Lower lobe of right lung (tissue), 2 donors: Measurements from ENCODE around the gene LRRC8C. TPM values are rescaled to one million over a fixed set of nuclear protein-coding genes. Genes with fewer than 3 reads are reported as not detected.

ENCODE experiments used
- ATAC-seq, 2 donors: fragments of 200-7000 bp; cut with Tn5 transposase; one replicate each; pipeline ENCODE4 v1.9.1; 2020 to 2022; ENCODE audit warnings: mild to moderate bottlenecking in 2 of 2, moderate library complexity in 2 of 2
- DNase-seq: peaks from one replicate; pipeline ENCODE4 v3.0.0-alpha.2; 2020
- H3K27ac ChIP-seq: fragments of 200-600 bp; one replicate; pipeline ENCODE4 v1.8.0; 2022
- H3K27me3 ChIP-seq: fragments of 200-600 bp; one replicate; pipeline ENCODE4 v1.8.0; 2022; ENCODE audit warnings: low read depth
- H3K36me3 ChIP-seq: fragments of 200-600 bp; one replicate; pipeline ENCODE4 v1.8.0; 2022; ENCODE audit warnings: mild to moderate bottlenecking
- H3K4me1 ChIP-seq: fragments of 200-600 bp; one replicate; pipeline ENCODE4 v1.8.0; 2022
- H3K4me3 ChIP-seq: fragments of 200-600 bp; one replicate; pipeline ENCODE4 v1.8.0; 2022; ENCODE audit warnings: mild to moderate bottlenecking
- H3K9me3 ChIP-seq: fragments of 200-600 bp; one replicate; pipeline ENCODE4 v1.8.0; 2022
- intact Hi-C: fragments of 100-400 bp; cut with DNase I; formaldehyde crosslinking; loops from one replicate; pipeline ENCODE4 v1.11.0; 2022
- total RNA-seq: library from RNA; stranded (reverse); fragmentation: NEBNext Ultra II Directional; extraction: Animal tissue kit (Norgen Biotek cat#: 25700); gene quantifications from one replicate; pipeline ENCODE4 v1.2.1, GENCODE V29; 2021
- TF ChIP-seq, protein P1 (sequence below): fragments of 200-600 bp; IDR thresholded peaks from one replicate; pipeline ENCODE4 v1.8.0; 2022; ENCODE audit warnings: antibody characterized with exemption, mild to moderate bottlenecking
- donor health status: DM: no; HTN: yes; CAD: no; lungs with severe emphysema.

Gene LRRC8C
- total RNA-seq, 1 donor from 2014 or later: 13.0 TPM

DNA sequence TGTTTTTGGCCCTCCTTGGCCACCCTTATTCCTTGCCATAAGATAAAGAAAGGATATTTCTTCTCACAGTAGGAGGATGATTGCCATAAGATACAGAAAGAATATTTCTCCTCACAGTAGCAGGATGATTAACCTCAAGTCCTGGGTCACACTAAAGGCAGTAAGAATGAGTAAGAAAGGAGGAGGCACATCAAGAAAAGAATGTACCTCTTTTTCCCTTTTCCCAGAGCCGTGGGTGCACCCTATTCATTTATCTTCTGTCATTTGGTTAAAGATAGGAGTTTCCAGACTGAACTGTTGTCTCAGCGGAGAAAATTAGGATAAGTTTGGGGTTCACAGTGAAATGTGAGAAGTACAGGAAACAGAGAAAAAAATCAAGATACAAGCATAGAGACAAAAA lies 52.5 kb downstream of the LRRC8C start:
- Histone ChIP-seq H3K36me3 (peaks cover 8% of the 10 kb centered on the region), H3K27ac (no peak overlapping the region), H3K27me3 (no peaks in the 10 kb centered on the region), H3K9me3 (no peaks in the 10 kb centered on the region), H3K4me1 (no peaks in the 10 kb centered on the region), H3K4me3 (no peak overlapping the region)
- intact Hi-C loops: no loop called here
- no peak for DNase-seq
- no peak for ATAC-seq
- TF ChIP-seq, protein P1, sequence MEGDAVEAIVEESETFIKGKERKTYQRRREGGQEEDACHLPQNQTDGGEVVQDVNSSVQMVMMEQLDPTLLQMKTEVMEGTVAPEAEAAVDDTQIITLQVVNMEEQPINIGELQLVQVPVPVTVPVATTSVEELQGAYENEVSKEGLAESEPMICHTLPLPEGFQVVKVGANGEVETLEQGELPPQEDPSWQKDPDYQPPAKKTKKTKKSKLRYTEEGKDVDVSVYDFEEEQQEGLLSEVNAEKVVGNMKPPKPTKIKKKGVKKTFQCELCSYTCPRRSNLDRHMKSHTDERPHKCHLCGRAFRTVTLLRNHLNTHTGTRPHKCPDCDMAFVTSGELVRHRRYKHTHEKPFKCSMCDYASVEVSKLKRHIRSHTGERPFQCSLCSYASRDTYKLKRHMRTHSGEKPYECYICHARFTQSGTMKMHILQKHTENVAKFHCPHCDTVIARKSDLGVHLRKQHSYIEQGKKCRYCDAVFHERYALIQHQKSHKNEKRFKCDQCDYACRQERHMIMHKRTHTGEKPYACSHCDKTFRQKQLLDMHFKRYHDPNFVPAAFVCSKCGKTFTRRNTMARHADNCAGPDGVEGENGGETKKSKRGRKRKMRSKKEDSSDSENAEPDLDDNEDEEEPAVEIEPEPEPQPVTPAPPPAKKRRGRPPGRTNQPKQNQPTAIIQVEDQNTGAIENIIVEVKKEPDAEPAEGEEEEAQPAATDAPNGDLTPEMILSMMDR: no peak

DNA sequence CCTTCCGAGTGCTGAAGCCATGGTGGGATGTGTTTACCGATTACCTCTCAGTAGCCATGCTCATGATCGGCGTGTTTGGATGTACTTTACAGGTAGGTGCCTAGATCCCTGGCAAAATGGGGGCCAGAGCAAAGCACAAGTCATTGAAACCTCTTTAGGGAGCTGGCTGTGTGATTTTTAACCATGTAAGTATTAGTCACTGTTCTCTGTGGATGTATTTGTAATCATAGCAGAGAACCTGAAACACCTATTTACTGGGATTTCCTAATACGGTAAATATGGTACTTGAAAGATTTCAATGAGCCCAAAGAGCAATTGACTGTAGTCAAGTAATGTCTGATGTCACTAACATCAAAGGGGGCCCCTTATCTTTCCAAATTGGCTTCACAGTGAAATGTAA lies 53.6 kb downstream of the LRRC8C start:
- peaks cover 3% of the 10 kb centered on the region for H3K4me1 ChIP-seq
- no peaks in the 10 kb centered on the region for H3K27me3 ChIP-seq
- H3K4me3 ChIP-seq: no peak overlapping the region
- H3K27ac ChIP-seq: no peak overlapping the region
- intact Hi-C loops: no loop called here
- ATAC-seq (peak; percentile 70 to 94), DNase-seq (no peak)
- no peaks in the 10 kb centered on the region for H3K9me3 ChIP-seq
- TF ChIP-seq, protein P1: no peak
- peaks cover 8% of the 10 kb centered on the region for H3K36me3 ChIP-seq

DNA sequence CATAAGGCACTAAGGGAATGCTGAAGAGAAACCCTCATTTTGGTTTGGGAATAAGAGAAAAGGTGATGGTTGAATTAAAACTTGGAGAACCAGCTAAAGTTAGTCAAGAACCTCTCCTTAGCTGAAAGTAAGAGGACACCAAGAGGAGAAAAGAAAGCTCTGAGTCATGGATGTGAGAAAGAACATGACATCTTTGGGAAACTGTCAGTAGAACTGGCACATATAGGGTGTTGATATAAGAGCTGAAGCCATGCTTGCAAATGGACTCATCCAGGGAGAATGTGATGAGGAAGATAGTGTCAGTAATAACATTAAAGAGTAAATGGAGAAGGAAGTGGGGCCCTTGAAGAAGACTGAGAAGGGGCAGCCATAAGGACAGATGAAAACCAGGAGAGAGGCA lies 54.3 kb downstream of the LRRC8C start:
- H3K27me3 ChIP-seq: no peaks in the 10 kb centered on the region
- ATAC-seq: no peak
- H3K4me1 ChIP-seq: peaks cover 10% of the 10 kb centered on the region
- H3K9me3 ChIP-seq: no peaks in the 10 kb centered on the region
- intact Hi-C loops: no loop called here
- no peak for DNase-seq
- no peak overlapping the region for H3K27ac ChIP-seq
- H3K36me3 ChIP-seq: peaks cover 8% of the 10 kb centered on the region
- H3K4me3 ChIP-seq: no peak overlapping the region
- TF ChIP-seq, protein P1: no peak

- no peak for ATAC-seq
- Histone ChIP-seq H3K9me3 (no peaks in the 10 kb centered on the region), H3K4me1 (peaks cover 24% of the 10 kb centered on the region), H3K27ac (no peak overlapping the region), H3K36me3 (peaks cover 8% of the 10 kb centered on the region), H3K4me3 (no peak overlapping the region), H3K27me3 (no peaks in the 10 kb centered on the region)
- no peak for DNase-seq
- TF ChIP-seq, protein P1: no peak
- intact Hi-C loops: no loop called here
Observed at GRCh38 chr1:89688607-89689006, 55.7 kb downstream of the LRRC8C start.

DNA sequence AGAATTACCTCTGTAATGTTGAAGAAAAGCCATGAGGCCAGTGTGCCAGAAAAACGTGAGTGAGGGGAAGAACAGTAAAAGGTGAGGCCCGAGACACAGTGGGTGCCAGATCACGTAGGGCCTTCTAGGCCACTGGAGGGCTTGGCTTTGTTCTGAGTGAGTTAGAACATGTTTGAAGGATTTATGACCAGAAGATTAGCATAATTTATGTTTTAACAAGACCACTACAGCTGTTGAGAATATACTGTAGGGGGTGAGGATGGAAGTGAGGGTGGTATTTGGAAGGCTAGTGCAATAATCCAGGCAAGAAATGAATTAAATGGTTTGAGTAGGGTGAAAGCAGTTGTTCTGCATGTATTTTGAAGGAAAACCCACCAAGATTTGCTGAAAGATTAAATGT lies 56.3 kb downstream of the LRRC8C start:
- TF ChIP-seq, protein P1: no peak
- H3K4me1 ChIP-seq: peaks cover 30% of the 10 kb centered on the region
- DNase-seq (no peak), ATAC-seq (no peak)
- H3K4me3 ChIP-seq: no peak overlapping the region
- H3K9me3 ChIP-seq: no peaks in the 10 kb centered on the region
- H3K27me3 ChIP-seq: no peaks in the 10 kb centered on the region
- H3K36me3 ChIP-seq: peaks cover 8% of the 10 kb centered on the region
- intact Hi-C loops: no loop called here
- H3K27ac ChIP-seq: no peak overlapping the region

GRCh38 chr1:89690595-89690994 lies 57.7 kb downstream of the LRRC8C start:
- ATAC-seq: no peak

More at GRCh38 chr1:89690595-89690994, 57.7 kb downstream of the LRRC8C start:
- H3K27ac ChIP-seq: no peak overlapping the region
- peaks cover 8% of the 10 kb centered on the region for H3K36me3 ChIP-seq
- no peaks in the 10 kb centered on the region for H3K27me3 ChIP-seq
- H3K4me1 ChIP-seq: peaks cover 44% of the 10 kb centered on the region
- intact Hi-C loops: no loop called here
- DNase-seq: no peak
- H3K4me3 ChIP-seq: no peak overlapping the region
- H3K9me3 ChIP-seq: no peaks in the 10 kb centered on the region
- TF ChIP-seq, protein P1: no peak
